A549 (cell line): ENCODE results near the gene IGF2BP3.

ENCODE experiments used
- RCOR1 ChIP-seq: fragments of 150-350 bp; IDR thresholded peaks from 2 replicates; pipeline ENCODE4 v1.6.1; 2014; ENCODE audit warnings: antibody characterized with exemption, low read length, low read depth
- TF ChIP-seq, protein P1 (sequence below): fragments of 200-600 bp; sonication (generic); IDR thresholded peaks from 2 replicates; pipeline ENCODE4 v1.6.1; 2016; ENCODE audit warnings: antibody characterized with exemption, mild to moderate bottlenecking, moderate library complexity

DNA sequence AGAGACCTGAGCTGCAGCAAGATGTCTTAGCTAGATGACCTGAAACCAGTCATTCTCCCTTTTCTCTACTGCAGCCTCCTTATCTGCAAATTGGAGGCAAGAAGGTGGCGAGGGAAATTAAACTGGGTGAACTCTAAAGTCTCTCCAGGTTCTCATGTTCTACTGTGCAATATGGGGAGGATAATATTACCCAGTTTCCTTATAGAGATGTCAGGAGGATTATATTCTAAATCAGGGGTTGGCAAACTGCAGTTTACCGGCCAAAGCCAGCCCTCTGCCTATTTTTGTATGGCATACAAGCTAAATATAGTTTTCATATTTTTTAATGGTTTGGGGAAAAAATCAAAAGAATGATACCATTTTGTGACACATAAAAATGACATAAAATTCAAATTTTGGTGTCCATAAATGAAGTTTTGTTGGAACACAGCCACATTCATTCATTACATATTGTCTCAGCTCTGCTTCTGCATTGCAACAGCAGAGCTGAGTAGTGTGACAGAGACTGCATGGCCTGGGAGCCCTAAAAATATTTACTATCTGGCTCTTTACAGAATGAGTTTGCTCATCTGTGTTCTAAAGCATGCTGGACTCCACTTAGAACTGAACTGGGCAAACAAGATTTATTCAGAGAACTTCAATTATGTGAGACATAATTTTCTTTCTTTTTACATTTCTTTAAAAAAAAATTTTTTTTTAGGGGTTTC lies 190.3 kb downstream of the IGF2BP3 start:
- TF ChIP-seq, protein P1, sequence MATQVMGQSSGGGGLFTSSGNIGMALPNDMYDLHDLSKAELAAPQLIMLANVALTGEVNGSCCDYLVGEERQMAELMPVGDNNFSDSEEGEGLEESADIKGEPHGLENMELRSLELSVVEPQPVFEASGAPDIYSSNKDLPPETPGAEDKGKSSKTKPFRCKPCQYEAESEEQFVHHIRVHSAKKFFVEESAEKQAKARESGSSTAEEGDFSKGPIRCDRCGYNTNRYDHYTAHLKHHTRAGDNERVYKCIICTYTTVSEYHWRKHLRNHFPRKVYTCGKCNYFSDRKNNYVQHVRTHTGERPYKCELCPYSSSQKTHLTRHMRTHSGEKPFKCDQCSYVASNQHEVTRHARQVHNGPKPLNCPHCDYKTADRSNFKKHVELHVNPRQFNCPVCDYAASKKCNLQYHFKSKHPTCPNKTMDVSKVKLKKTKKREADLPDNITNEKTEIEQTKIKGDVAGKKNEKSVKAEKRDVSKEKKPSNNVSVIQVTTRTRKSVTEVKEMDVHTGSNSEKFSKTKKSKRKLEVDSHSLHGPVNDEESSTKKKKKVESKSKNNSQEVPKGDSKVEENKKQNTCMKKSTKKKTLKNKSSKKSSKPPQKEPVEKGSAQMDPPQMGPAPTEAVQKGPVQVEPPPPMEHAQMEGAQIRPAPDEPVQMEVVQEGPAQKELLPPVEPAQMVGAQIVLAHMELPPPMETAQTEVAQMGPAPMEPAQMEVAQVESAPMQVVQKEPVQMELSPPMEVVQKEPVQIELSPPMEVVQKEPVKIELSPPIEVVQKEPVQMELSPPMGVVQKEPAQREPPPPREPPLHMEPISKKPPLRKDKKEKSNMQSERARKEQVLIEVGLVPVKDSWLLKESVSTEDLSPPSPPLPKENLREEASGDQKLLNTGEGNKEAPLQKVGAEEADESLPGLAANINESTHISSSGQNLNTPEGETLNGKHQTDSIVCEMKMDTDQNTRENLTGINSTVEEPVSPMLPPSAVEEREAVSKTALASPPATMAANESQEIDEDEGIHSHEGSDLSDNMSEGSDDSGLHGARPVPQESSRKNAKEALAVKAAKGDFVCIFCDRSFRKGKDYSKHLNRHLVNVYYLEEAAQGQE, result no peak
- TF ChIP-seq RCOR1, result no peak
